Activated CD8-positive, alpha-beta T cell treated with anti-CD3 and anti-CD28 coated beads, Interleukin-2, amount 10 ng/mL, durations not matched to agents 7 days and 5 days (primary cell): ENCODE measurements around the gene INKA1. TPM values are rescaled to one million over a fixed set of nuclear protein-coding genes. Genes with fewer than 3 reads are reported as not detected.
A peak's percentile ranks its signal among the peaks of the same experiment; 100 is the strongest.

Experiments used
- ATAC-seq: fragments of 150-1000 bp; cut with Tn5 transposase; one replicate; pipeline ENCODE4 v1.10.0; 2021; ENCODE audit warnings: moderate library complexity
- CTCF ChIA-PET: fragments of 350-600 bp; sonication (Branson Sonifier 250); formaldehyde crosslinking; loops from one replicate; lab custom pipeline; 2021; ENCODE audit warnings: antibody characterized with exemption; lab: Charles Lee
- POLR2A ChIA-PET: fragments of 350-600 bp; sonication (Branson Sonifier 250); formaldehyde crosslinking; loops from one replicate; lab custom pipeline; 2021; ENCODE audit warnings: antibody characterized with exemption; lab: Charles Lee
- DNase-seq: peaks from one replicate; pipeline ENCODE4 v3.0.0-alpha.2; 2020
- H3K27ac Mint-ChIP-seq: one replicate; pipeline ENCODE4 v1.8.0; 2021; ENCODE audit warnings: mild to moderate bottlenecking, mixed read lengths
- H3K27me3 Mint-ChIP-seq: one replicate; pipeline ENCODE4 v1.8.0; 2021; ENCODE audit warnings: low read depth, mixed read lengths
- H3K36me3 Mint-ChIP-seq: one replicate; pipeline ENCODE4 v1.8.0; 2021; ENCODE audit warnings: low read depth, mixed read lengths
- H3K4me1 Mint-ChIP-seq: one replicate; pipeline ENCODE4 v1.8.0; 2021; ENCODE audit warnings: low read depth, mixed read lengths
- H3K4me3 Mint-ChIP-seq: one replicate; pipeline ENCODE4 v1.8.0; 2021; ENCODE audit warnings: mild to moderate bottlenecking, mixed read lengths
- H3K9me3 Mint-ChIP-seq: one replicate; pipeline ENCODE4 v1.8.0; 2022; ENCODE audit warnings: mixed read lengths; ENCODE audit not compliant: insufficient read depth
- total RNA-seq, 2 experiments: library from RNA; stranded (reverse); gene quantifications; one replicate each; pipeline ENCODE4 v1.2.3, GENCODE V29; 2021

Gene INKA1
- 1 to 10 TPM; 1.3 to 2.2 TPM for total RNA-seq

DNA sequence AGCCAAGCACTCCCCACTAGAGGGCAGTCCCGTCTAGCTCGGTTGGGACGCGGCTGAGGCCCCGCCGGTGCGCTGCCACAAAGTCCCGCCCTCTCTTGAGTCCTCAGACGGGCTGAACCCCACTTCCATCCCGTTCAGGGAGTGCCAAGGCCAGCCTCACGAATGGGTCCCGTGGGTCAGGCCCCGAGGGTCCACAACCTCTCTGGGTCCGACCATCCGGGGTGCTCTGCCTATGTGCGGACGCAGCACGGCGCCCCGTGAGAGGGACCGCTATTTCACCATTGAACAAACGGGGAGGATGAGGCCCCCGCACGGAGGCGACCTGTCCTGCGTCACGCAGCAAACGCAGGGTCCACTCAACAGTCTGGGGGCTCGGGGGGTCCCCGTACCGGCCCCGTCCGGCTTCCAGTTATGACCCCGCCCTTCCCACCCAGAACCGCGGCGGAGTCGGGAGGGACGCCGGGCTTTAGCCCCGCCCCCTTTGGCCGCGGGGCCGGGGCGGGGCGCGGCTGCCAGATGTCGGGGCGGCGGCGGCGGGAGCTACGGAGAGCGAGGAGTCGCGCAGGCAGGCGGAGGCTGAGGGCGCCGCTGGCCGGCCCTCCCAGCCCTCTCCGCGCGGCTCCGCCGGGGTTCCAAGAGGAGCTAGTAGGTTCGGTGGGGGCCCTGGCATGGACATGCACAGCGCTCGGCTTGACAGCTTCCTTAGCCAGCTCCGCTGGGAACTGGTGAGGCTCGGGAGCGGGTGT, at the start of gene INKA1:
INKA1 (plus strand) TSS at position 543 of the 746 bp plus-strand sequence; CDS start at position 675, 132 bp downstream.
- ChIA-PET CTCF (interaction anchor here (0.8 to 16.3 kb wide), 23 partner anchors 10 to 393 kb away, joined by 3 to 305 read pairs (median 7); partner anchors contain the start of genes IP6K1, TRAIP and UBA7), POLR2A (interaction anchor here (0.6 to 4.2 kb wide), 5 partner anchors 10 to 114 kb away, joined by 3 to 23 read pairs (median 3); partner anchors contain the start of genes IP6K1, MST1, RNF123 and UBA7)
- DNase-seq (peak; percentile 93), ATAC-seq (peak; percentile 87)
- Mint-ChIP-seq H3K9me3 (no peaks in the 10 kb centered on the region), H3K4me3 (peak within 1 kb of the TSS; percentile 83), H3K4me1 (peaks cover 46% of the 10 kb centered on the region), H3K36me3 (peaks cover 14% of the 10 kb centered on the region), H3K27ac (peak within 1 kb of the TSS; percentile 83), H3K27me3 (peaks cover 16% of the 10 kb centered on the region)

DNA sequence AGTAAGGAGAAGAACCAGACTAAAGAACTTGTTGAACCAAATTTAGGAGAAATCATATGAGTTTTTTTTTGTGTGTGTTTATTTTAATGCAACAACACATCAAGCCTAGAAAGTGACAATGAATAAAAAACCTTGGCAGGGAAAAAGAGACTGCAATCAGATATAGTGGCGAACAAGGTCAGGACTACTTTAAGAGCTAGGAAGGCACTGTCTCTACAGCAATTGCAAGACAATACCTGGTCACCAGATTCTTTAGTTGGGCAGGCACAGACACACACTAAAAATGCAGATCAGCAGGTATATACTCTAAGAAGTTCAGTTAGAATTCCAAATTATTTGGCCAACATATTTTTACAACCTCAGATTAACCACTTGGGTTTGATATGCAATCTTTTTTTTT, 48.5 kb upstream of the INKA1 start:
- H3K27ac Mint-ChIP-seq = no peak overlapping the region
- CTCF ChIA-PET = no interaction called here

DNA sequence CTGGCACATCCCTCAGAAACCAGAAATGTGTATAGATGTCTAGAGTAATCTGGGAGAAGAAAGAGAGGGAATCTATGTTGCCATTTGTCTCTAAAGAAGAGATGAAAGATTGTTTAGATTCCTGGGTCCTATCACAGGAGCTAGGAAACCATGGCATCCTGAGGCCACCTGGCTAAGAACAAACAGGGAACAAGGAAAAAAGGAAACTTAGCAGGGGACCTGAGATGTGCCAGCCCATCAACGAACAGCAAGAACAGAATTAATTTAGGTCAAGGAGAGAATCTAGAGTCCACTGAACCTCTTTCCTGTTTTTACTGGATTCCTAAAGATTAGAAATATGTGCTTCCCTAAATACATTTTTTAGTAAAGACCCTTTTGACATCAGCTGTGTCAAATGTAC, 47.0 kb upstream of the INKA1 start:
- no peaks in the 10 kb centered on the region for H3K9me3 Mint-ChIP-seq
- no peak for DNase-seq
- no peak for ATAC-seq
- H3K27me3 Mint-ChIP-seq = no peaks in the 10 kb centered on the region
- H3K4me3 Mint-ChIP-seq = no peak overlapping the region
- H3K36me3 Mint-ChIP-seq = no peaks in the 10 kb centered on the region
- H3K4me1 Mint-ChIP-seq = no peaks in the 10 kb centered on the region
- ChIA-PET POLR2A (no interaction called here), CTCF (no interaction called here)
- H3K27ac Mint-ChIP-seq = no peak overlapping the region

More for the DNA sequence above, 48.5 kb upstream of the INKA1 start:
- no peak overlapping the region for H3K4me3 Mint-ChIP-seq
- H3K36me3 Mint-ChIP-seq = peaks cover 1% of the 10 kb centered on the region
- no peaks in the 10 kb centered on the region for H3K27me3 Mint-ChIP-seq
- H3K4me1 Mint-ChIP-seq = no peaks in the 10 kb centered on the region
- no peak for DNase-seq
- no peak for ATAC-seq
- no peaks in the 10 kb centered on the region for H3K9me3 Mint-ChIP-seq
- POLR2A ChIA-PET = interaction anchor here (0.6 kb wide), 1 partner anchor 237 kb away, joined by 4 read pairs; no protein-coding TSS in a partner anchor

DNA sequence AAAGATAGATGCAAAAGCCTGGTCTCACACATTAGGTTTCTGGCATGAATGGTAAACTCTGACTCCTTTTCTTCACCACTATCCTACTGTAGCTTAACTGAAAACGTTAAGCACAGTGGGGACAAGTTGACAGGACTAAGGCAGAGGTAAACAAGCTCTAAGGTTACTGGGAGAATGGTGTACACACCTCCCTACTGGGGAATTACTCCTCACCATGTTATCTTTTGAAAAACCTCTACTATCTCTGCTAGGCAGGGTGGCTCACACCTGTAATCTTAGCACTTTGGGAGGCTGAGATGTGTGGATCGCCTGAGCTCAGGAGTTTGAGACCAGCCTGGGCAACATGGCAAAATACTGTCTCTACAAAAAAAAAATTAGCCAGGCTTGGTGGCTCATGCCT, 45.9 kb upstream of the INKA1 start:
- no peak for DNase-seq
- ChIA-PET POLR2A (no interaction called here), CTCF (no interaction called here)
- Mint-ChIP-seq H3K27ac (no peak overlapping the region), H3K9me3 (no peaks in the 10 kb centered on the region), H3K36me3 (no peaks in the 10 kb centered on the region), H3K27me3 (no peaks in the 10 kb centered on the region), H3K4me1 (no peaks in the 10 kb centered on the region), H3K4me3 (no peak overlapping the region)
- no peak for ATAC-seq

DNA sequence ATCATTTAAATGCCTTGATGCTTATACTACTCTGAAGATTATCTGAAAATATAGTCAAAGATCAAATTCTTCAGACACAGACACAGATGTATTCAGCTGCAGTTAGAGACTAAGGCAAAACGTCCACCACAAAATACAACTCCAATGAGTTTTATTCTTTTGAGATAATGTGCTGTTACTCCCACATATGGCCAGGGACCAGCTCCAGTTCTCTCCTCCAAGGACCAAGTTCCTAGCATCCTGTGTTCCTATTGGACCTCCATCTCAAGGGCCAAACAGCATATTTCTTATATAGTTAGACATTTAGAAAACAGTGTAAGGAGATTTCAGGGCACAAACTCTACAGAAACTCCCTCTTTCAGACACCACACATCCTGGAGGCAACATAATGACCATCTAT, 43.8 kb upstream of the INKA1 start:
- Mint-ChIP-seq H3K36me3 (no peaks in the 10 kb centered on the region), H3K4me3 (no peak overlapping the region), H3K9me3 (no peaks in the 10 kb centered on the region), H3K4me1 (no peaks in the 10 kb centered on the region), H3K27ac (no peak overlapping the region), H3K27me3 (no peaks in the 10 kb centered on the region)
- ChIA-PET POLR2A (no interaction called here), CTCF (no interaction called here)
- no peak for DNase-seq
- no peak for ATAC-seq

DNA sequence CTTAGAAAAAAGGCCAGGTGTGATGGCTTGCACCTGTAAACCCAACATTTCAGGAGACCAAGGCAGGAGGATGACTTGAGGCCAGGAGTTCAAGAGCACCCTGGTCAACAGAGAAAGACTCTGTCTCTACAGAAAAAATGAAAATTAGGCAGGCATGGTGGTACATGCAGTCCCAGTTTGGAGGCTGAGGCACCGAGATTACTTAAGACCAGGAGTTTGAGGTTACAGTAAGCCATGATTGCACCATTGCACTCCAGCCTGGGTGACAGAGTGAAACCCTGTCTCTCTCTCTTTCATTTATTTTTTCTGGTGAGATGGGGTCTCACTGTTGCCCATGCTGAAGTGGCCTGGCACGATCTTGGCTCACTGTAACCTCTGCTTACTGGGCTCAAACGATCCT, 41.4 kb upstream of the INKA1 start:
- ATAC-seq = no peak
- POLR2A ChIA-PET = no interaction called here
- CTCF ChIA-PET = no interaction called here

DNA sequence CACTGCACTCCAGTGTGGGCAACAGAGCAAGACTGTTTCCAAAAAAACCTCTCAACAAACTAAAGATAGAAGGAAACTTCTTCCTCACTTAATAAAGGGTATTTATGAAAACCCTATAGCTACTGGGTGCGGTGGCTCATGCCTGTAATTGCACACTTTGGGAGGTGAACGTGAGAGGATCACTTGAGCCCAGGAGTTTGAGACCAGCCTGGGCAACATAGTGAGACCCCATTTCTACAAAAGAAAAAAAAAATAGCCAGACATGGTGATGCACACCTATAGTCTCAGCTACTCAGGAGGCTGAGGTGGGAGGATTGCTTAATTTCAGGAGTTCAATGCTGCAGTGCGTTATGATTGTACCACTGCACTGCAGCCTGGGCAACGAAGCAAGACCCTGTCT, 39.1 kb upstream of the INKA1 start:
- Mint-ChIP-seq H3K36me3 (no peaks in the 10 kb centered on the region), H3K9me3 (no peaks in the 10 kb centered on the region), H3K27me3 (no peaks in the 10 kb centered on the region), H3K4me1 (peaks cover 1% of the 10 kb centered on the region), H3K4me3 (no peak overlapping the region), H3K27ac (no peak overlapping the region)
- DNase-seq (no peak), ATAC-seq (no peak)
- POLR2A ChIA-PET = no interaction called here
- CTCF ChIA-PET = no interaction called here

More for the DNA sequence above, 41.4 kb upstream of the INKA1 start:
- H3K27ac Mint-ChIP-seq = no peak overlapping the region
- no peaks in the 10 kb centered on the region for H3K9me3 Mint-ChIP-seq
- no peaks in the 10 kb centered on the region for H3K4me1 Mint-ChIP-seq
- no peaks in the 10 kb centered on the region for H3K27me3 Mint-ChIP-seq
- DNase-seq = no peak
- no peaks in the 10 kb centered on the region for H3K36me3 Mint-ChIP-seq
- no peak overlapping the region for H3K4me3 Mint-ChIP-seq

DNA sequence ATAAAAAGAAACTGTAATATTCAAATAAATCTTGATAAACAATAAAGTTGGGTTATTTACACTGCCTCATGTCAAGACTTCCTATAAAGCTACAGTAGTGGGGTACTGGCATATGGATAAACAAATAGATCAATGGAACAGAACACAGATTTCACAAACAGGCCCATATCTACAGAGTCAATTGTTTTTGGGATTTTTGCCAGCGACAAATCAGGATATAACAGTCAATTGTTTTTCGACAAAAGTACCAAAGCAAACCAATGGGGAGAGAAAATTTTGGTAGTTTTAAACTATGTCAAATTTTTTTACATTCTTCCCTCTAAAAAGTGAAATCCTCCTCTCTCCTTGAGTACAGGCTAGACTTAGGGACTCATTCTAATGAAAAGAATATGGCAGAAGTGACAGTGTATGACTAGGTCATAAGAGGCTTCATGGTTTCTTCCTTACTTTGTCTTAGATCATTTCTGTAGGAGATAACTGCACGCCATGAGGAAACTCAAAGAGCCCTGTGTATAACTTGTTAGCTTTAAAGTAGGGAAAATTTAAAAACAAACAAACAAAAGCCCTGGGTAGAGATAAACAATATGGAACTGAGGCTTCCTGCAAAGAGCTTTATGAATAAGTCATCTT, 33.7 kb upstream of the INKA1 start:
- Mint-ChIP-seq H3K27ac (peak overlapping the region; percentile 14), H3K36me3 (peaks cover 6% of the 10 kb centered on the region), H3K9me3 (no peaks in the 10 kb centered on the region), H3K4me3 (no peak overlapping the region), H3K27me3 (no peaks in the 10 kb centered on the region), H3K4me1 (peaks cover 3% of the 10 kb centered on the region)
- no peak for DNase-seq
- ChIA-PET CTCF (interaction anchor here (1.7 kb wide), 1 partner anchor 70 kb away, joined by 6 read pairs; no protein-coding TSS in a partner anchor), POLR2A (no interaction called here)
- ATAC-seq = no peak

DNA sequence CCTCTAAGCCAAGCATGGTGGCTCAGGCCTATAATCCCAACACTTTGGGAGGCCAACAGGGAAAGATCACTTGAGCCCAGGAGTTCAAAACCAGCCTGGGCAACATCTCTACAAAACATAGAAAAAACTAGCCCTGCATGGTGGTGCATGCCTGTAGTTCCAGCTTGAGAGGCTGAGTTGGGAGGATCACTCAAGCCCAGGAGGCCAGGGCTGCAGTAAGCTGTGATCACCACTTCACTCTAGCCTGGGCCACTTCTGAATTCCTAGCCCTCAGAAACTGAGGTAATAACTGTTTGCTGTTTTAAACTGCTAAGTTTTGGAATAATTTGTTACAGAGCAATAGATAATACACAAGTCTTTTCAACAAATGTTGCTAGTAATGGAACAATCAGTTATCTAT, 33.1 kb upstream of the INKA1 start:
- ATAC-seq (no peak), DNase-seq (no peak)
- H3K4me3 Mint-ChIP-seq = no peak overlapping the region
- peaks cover 6% of the 10 kb centered on the region for H3K36me3 Mint-ChIP-seq
- H3K27ac Mint-ChIP-seq = peak overlapping the region; percentile 14
- H3K27me3 Mint-ChIP-seq = no peaks in the 10 kb centered on the region
- ChIA-PET CTCF (interaction anchor here (1.7 kb wide), 1 partner anchor 69 kb away, joined by 6 read pairs; no protein-coding TSS in a partner anchor), POLR2A (no interaction called here)
- H3K4me1 Mint-ChIP-seq = peaks cover 4% of the 10 kb centered on the region
- no peaks in the 10 kb centered on the region for H3K9me3 Mint-ChIP-seq

DNA sequence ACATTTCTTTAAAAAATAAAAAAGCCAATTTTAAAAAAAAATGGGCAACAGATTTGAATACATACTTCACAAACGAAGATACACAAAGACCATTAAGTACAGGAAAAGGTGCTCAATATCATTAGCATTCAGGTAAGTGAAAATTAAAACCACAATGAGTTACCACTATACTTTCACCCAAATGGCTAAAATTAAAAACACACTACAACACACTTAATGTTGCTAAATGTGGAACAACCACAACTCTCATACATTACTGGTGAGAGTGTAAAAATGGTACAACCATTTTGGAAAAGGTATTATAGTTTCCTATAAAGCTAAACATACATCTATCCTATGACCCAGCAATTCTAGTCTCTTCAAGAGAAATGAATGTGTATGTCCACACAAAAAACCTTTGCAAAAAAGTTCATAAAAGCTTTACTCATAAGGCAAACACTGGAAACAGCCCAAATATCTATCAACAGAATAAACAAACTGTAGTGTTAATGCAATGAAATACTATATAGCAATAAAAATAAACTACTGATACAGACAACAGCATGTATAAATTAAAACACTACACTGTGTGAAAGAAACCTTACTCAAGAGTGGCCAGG, 31.6 kb upstream of the INKA1 start:
- no peak for ATAC-seq
- Mint-ChIP-seq H3K4me3 (no peak overlapping the region), H3K9me3 (no peaks in the 10 kb centered on the region), H3K36me3 (peaks cover 13% of the 10 kb centered on the region), H3K27me3 (no peaks in the 10 kb centered on the region), H3K4me1 (peaks cover 4% of the 10 kb centered on the region), H3K27ac (no peak overlapping the region)
- no peak for DNase-seq
- ChIA-PET CTCF (interaction anchor here (1.6 kb wide), 1 partner anchor 67 kb away, joined by 4 read pairs; no protein-coding TSS in a partner anchor), POLR2A (no interaction called here)

DNA sequence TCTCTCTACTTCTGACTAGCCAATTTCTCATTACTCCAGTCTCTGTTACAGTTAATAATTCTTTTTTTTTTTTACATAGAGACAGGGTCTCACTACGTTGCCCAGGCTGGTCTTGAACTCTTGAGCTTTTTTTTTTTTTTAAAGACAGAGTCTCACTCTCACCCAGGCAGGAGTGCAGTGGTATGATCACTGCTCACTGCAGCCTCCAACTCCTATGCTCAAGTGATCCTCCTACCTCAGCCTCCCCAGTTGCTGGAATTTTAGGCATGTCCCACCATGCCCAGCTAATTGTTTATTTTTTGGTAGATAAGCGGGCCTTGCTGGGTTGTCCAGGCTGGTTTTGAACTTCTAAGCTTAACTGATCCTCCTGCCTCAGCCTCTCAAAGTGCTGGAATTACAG, 30.4 kb upstream of the INKA1 start:
- H3K27me3 Mint-ChIP-seq = no peaks in the 10 kb centered on the region
- POLR2A ChIA-PET = no interaction called here
- ATAC-seq (no peak), DNase-seq (no peak)
- H3K4me1 Mint-ChIP-seq = peaks cover 4% of the 10 kb centered on the region
- no peak overlapping the region for H3K4me3 Mint-ChIP-seq
- H3K36me3 Mint-ChIP-seq = peaks cover 19% of the 10 kb centered on the region
- H3K27ac Mint-ChIP-seq = no peak overlapping the region
- CTCF ChIA-PET = interaction anchor here (1.4 kb wide), 1 partner anchor 233 kb away, joined by 3 read pairs; no protein-coding TSS in a partner anchor
- no peaks in the 10 kb centered on the region for H3K9me3 Mint-ChIP-seq
